ENCODE results near the gene RAB11FIP4.
A peak's percentile ranks its signal among the peaks of the same experiment; 100 is the strongest.

RAB11FIP4 gene

DNA sequence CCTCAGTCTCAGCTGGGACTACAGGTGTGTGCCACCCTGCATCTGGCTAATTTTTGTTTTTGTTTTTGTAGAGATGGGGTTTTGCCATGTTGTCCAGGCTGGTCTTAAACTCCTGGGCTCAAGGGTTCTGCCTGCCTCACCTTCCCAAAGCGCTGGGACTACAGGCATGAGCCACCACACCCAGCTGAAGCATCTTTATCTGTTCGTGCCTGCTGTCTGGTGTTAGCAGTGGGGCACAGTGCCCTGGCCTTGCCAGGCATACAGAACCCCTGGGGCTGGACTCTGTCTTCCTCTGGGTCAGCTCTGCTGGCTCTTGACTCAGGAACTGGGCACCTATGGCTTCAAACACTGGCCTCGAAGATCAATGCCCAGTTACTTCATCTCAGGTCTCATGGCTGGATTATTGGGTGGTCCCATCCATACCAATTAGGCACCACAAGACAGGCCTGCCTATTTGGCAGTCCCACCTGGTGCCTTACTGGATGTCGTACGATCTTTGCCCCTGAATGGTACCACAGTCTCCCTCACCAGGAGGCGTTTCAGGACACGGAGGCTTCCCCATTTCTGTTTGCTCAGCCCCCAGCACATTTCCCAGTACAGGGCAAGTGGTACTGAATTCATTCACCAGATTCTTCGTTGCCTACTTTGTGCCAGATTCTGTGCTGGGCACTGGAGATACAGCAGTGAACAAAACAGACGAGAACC, 99.3 kb downstream of the RAB11FIP4 start:
- Mint-ChIP-seq H3K36me3 (peaks cover 0 to 3% of the 10 kb centered on the region in 2 donors), H3K27ac (peak overlapping the region; percentile 96), H3K4me1 (peaks cover 71 to 83% of the 10 kb centered on the region in 2 donors), H3K27me3 (no peaks in the 10 kb centered on the region), H3K9me3 (no peaks in the 10 kb centered on the region), H3K4me3 (peak overlapping the region; percentile 67 to 71)
- DNase-seq (no peak), ATAC-seq (replicated peaks) (no peak)

DNA sequence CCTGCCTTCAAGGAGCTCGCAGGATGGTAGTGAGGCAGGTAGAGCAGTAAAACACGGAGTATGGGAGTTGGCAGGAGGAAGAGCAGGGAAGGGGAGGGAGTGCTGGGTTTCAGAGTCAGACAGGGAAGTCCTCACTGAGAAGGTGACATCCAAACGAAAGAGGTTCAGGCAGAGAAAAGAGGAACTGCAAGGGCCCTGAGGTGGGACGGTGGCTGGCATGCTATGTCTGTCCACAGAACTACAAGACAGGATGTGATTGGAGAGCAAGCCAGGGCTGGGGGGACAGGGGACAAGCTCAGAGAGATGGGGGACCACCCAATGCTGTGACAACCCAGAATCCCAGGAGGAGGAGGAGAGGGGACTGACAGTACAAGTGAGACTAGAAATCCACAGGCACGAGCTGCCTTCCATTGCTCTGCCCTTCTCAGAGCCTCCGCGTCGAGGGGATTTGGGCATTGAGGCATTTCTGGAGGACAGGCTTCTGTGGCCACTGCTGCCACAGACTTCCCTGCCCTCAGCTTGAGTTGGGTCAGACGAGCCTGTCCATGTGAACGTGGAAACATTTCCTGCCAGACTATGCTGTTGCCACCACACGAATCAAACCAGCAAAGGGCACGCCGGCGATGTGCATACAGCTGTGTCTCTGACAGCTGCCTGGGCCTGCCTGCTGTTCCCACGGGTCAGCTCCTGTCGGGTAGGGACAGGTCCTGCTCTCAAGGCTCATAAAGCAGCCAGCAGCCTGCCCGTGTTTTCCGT, 100.1 kb downstream of the RAB11FIP4 start:
- Mint-ChIP-seq H3K27me3 (no peaks in the 10 kb centered on the region), H3K4me1 (peaks cover 75 to 88% of the 10 kb centered on the region in 2 donors), H3K36me3 (peaks cover 0 to 3% of the 10 kb centered on the region in 2 donors), H3K9me3 (no peaks in the 10 kb centered on the region), H3K27ac (peak overlapping the region; percentile 96), H3K4me3 (peak overlapping the region; percentile 67 to 71)
- peak; percentile 76 for DNase-seq
- ATAC-seq (replicated peaks) = peak; percentile 47 to 48

DNA sequence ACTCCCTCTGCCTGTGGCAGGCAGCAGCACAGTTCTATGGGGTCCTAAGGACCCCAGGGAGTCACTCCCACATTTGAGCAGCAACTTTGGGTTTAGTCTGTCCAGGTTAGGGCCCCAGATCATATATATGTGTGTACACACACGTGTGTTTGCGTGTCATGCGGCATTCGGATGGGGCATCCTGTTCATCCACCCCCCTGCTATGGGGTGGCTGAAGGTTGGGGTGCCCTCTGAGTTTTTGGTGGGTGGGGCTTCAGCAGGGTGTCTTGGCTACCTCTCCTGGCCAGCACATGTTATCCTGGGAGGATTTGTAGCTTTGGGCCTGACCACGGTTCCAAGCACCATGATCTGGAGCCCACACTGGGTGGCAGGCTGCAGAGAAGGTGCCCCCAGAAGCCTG, 100.7 kb downstream of the RAB11FIP4 start:
- Mint-ChIP-seq H3K4me3 (peak overlapping the region; percentile 67 to 71), H3K27ac (peak overlapping the region; percentile 96), H3K36me3 (peaks cover 0 to 3% of the 10 kb centered on the region in 2 donors), H3K27me3 (no peaks in the 10 kb centered on the region), H3K9me3 (no peaks in the 10 kb centered on the region), H3K4me1 (peaks cover 73 to 88% of the 10 kb centered on the region in 2 donors)
- ATAC-seq (replicated peaks) = no peak
- no peak for DNase-seq

DNA sequence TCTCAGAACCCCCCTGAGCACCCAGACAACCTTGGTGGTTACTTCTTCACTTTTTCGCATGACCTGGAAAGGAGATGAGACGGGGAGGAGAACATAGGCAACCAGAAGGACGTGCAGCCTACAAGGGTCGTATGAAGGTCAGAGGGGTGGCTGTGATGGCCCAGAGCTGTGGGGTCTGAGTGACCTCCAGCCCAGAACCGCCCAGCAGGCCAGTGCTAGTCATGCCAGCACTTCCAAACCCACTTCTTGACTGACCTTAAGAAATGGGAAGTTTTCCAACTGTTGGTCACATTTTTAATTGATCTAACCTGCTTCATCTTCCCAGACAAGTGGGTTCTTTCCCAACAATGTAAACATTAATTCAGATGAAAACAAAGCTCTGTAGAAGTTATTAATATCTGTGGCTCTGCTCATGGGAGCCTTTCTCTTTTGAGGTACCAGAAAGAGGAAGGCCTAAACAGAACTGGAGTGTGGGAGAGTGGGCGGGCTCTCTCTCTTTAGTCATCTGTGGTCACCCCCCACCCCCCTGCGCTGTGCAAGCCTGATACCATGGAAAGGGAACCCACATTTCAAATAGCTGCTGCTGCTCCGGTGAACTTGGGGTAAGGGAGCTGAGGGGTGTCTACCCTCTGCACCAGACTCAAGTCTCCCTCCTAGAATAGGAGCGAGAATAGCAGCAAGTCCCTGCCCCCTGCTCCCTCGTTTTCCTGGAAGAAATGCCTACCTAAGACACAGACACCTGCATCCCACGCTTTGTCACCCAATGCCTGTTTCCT, 101.6 kb downstream of the RAB11FIP4 start:
- Mint-ChIP-seq H3K27ac (peak overlapping the region; percentile 96), H3K36me3 (peaks cover 0 to 8% of the 10 kb centered on the region in 2 donors), H3K27me3 (no peaks in the 10 kb centered on the region), H3K9me3 (no peaks in the 10 kb centered on the region), H3K4me3 (peak overlapping the region; percentile 67 to 71), H3K4me1 (peaks cover 78 to 92% of the 10 kb centered on the region in 2 donors)
- DNase-seq = peak; percentile 68
- ATAC-seq (replicated peaks) = peak; percentile 42 to 48

DNA sequence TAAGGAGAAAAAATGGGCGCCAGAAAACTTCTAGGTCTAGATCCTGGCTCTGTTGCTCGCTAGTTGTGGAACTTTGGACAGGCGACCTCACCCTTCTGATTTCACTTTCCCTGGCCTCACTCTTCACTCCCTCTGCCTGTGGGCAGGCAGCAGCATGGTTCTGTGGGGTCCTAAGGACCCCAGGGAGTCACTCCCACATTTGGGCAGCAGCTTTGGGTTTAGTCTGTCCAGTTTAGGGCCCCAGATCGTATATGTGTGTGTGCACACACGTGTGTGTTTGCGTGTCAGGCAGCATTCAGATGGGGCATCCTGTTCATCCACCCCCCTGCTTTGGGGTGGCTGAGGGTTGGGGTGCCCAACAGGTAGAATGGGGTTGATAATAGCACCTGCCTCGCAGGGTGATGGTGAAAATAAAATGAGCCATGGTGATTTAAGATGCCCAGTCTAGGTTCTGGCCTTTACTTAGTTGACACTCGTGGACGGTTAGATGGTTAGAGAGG, 102.2 kb downstream of the RAB11FIP4 start:
- no peaks in the 10 kb centered on the region for H3K27me3 Mint-ChIP-seq
- no peaks in the 10 kb centered on the region for H3K9me3 Mint-ChIP-seq
- H3K4me1 Mint-ChIP-seq = peaks cover 82 to 93% of the 10 kb centered on the region in 2 donors
- no peak for ATAC-seq (replicated peaks)
- peak overlapping the region; percentile 67 to 71 for H3K4me3 Mint-ChIP-seq
- peak overlapping the region; percentile 96 for H3K27ac Mint-ChIP-seq
- DNase-seq = no peak
- peaks cover 0 to 8% of the 10 kb centered on the region in 2 donors for H3K36me3 Mint-ChIP-seq

DNA sequence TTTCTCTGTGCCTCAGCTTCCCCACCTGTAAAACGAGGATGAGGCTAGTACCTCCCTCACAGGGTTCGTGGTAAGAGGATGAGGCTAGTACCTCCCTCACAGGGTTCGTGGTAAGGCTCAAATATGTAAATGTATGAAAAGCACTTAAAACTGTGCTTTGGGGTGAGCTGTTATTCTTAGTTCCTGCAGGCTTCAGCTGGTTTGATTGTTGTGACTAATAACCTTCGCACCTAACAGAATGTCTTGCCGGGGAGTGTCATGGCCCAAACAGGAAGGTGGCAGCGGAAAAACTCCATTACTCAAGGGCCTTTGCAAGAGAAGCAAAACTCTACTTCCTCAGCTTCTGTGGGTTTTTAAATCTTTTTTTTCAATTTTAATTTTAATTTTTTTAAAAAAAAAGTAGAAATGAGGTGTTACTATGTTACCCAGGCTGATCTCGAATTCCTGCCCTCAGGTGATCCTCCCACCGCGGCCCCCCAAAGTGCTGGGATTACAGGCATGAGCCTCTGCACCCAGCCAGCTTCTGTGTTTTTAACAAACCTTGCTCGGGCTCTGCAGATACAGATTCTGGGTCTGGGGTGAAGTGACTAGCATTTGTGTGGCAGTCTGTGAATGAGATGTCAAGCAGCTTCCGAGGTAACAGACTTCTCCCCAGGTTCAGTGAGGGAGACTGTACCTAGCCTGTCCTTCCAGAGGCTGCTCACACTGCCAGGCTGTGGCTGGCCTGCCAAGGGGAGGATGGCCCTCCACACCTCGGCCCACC, 103.0 kb downstream of the RAB11FIP4 start:
- peak; percentile 73 for DNase-seq

DNA sequence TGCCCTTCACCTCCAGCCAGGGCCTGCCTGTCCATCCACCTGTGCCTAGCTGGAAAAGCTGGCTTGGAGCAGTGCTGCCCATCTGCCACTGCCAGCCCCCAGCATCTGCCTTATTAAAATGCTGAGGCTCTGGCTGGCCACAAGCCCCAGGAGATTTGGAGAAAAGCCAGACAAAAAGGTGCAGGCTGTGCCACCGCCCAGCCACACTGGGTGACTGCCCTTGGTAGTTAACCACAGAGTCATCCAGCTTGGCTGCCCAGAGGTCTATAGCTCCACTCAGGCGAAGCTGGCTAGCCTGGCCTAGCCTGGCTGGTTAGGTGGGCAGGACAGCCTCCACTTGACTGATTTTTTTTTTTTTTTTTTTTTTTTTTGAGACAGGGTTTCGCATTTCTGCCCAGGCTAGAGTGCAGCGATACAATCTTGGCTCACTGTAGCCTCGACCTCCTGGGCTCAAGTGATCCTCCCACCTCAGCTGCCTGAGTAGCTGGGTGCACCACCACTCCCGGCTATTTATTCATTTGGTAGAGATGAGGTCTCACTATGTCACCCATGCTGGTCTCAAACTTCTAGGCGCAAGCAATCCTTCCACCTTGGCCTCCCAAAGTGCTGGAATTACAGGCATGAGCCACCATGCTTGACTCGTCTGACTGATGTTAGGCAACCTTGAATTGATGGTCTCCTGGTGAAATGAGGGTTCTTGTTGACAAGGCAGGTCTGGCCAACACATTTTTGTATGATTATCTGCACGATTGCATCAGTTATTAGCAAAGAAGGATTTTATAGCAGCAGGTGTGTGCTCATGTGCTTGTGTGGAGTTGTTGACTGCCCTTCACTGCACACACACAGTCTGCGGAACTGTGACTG, 103.8 kb downstream of the RAB11FIP4 start:
- H3K9me3 Mint-ChIP-seq = no peaks in the 10 kb centered on the region
- H3K4me3 Mint-ChIP-seq = peak overlapping the region; percentile 73 to 81
- H3K27ac Mint-ChIP-seq = peak overlapping the region; percentile 98
- DNase-seq (peak; percentile 70), ATAC-seq (replicated peaks) (peak; percentile 51 to 57)
- no peaks in the 10 kb centered on the region for H3K27me3 Mint-ChIP-seq
- peaks cover 3 to 8% of the 10 kb centered on the region in 2 donors for H3K36me3 Mint-ChIP-seq
- peaks cover 75 to 91% of the 10 kb centered on the region in 2 donors for H3K4me1 Mint-ChIP-seq

More for the DNA sequence above, 103.0 kb downstream of the RAB11FIP4 start:
- peak; percentile 61 to 62 for ATAC-seq (replicated peaks)
- Mint-ChIP-seq H3K27me3 (no peaks in the 10 kb centered on the region), H3K9me3 (no peaks in the 10 kb centered on the region), H3K4me1 (peaks cover 77 to 91% of the 10 kb centered on the region in 2 donors), H3K36me3 (peaks cover 1 to 9% of the 10 kb centered on the region in 2 donors), H3K27ac (peak overlapping the region; percentile 98), H3K4me3 (peak overlapping the region; percentile 73 to 81)

DNA sequence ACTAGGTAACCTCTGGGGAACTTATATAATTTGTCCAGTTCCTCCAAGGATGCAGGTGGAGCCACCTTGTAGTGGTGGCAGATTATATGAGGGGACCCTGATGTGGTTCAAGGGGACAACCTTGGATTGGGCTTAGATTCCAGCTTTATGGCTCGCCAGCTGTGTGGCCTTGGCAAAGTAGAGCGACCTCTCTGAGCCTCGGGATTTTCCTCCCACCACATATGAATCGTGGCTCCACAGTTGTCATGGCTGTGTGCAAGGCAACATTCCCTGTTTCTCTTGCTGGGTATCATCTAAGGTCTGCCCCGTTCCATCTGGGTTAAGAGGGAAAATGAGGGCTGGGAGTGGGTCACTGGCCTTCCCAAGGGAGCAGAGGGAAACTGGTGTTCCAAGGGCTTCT, 104.6 kb downstream of the RAB11FIP4 start:
- H3K9me3 Mint-ChIP-seq = no peaks in the 10 kb centered on the region
- peaks cover 3 to 8% of the 10 kb centered on the region in 2 donors for H3K36me3 Mint-ChIP-seq
- H3K4me1 Mint-ChIP-seq = peaks cover 68 to 89% of the 10 kb centered on the region in 2 donors
- no peak overlapping the region for H3K27ac Mint-ChIP-seq
- DNase-seq (no peak), ATAC-seq (replicated peaks) (no peak)
- H3K4me3 Mint-ChIP-seq = no peak overlapping the region
- H3K27me3 Mint-ChIP-seq = no peaks in the 10 kb centered on the region

DNA sequence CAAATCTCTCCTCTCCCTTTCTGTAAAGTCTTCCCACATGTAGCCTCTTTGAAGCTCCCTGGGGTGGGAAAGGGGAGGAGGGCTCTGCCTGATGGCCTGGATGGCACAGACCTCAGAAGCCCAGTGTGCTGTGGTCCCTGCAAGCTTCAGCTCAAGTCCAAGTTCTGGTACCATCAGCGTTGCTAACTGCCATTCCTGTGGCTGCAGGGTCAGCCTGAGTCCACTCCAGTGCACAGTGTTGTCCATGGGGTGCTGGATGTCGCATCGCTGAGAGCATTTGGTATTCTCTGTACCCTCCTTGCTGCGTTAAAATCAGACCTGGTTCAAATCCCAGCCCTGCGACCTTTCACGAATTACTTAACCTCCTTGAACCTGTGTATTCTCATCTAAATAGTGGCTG, 105.1 kb downstream of the RAB11FIP4 start:
- no peaks in the 10 kb centered on the region for H3K27me3 Mint-ChIP-seq
- ATAC-seq (replicated peaks) (no peak), DNase-seq (no peak)
- H3K36me3 Mint-ChIP-seq = peaks cover 3 to 8% of the 10 kb centered on the region in 2 donors
- H3K4me3 Mint-ChIP-seq = no peak overlapping the region
- peak overlapping the region; percentile 89 for H3K27ac Mint-ChIP-seq
- H3K4me1 Mint-ChIP-seq = peaks cover 63 to 84% of the 10 kb centered on the region in 2 donors
- H3K9me3 Mint-ChIP-seq = no peaks in the 10 kb centered on the region

DNA sequence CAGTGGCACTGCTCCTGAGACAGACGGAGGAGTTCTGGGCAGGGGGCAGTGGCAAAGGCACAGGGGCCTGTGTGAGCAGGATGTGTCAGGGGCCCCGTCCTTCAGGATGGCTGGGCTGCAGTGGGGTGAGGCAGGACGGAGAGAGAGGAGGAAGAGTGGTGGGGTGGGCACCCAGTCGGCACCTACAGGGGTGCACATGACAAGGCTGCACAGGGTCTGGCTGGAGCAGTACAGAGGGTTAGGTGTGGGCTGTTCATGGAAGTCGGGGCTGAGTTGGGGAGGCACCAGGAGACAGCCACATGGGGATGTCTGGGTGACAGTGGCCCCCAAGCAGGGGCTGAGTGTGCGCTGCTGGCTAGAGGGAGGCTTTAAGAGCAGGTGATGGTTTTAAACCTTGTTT, 106.0 kb downstream of the RAB11FIP4 start:
- Mint-ChIP-seq H3K4me3 (no peak overlapping the region), H3K27ac (peak overlapping the region; percentile 75), H3K36me3 (peaks cover 3 to 8% of the 10 kb centered on the region in 2 donors), H3K27me3 (no peaks in the 10 kb centered on the region), H3K4me1 (peaks cover 55 to 75% of the 10 kb centered on the region in 2 donors), H3K9me3 (no peaks in the 10 kb centered on the region)
- no peak for ATAC-seq (replicated peaks)
- no peak for DNase-seq

DNA sequence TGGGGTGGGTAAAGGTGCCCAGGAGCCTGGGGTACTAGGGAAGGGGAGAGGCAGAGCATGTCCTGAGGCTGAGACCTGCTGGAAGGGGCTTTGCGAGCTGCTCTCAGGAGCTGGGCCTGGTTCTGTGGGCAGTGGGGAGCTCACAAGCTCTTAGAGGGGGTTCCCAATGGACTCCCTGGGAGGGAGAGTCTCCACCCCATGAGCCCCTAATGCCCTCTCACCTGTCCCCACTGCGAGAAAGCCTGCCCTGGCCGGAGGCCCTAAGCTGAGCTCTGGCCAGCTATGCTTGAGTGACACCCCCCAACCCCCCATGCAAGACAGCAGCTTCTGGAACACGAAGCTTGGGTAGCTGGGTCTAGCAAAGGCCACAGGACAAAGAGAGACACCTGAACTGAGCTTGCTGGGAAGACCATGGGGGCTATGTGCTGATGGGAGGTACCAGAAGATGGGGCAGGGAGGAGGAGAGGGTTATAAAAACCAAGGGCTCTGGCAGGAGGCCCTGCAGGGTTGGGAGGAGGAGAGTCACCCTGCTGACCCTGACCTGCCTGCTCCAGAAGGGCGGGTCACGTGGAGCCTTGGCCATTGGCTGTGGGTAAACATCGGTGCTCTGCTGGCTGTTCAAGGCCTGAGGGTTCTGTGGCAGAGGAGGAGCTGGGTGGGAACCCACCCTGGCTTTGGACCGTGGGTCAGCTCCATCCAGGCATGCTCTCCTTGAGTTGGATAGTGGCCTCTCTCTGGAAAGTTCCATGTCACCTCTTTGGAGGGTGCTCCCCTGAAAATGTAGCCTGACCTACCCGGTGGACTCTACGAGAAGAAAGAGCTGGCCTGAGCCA, 106.7 kb downstream of the RAB11FIP4 start:
- no peaks in the 10 kb centered on the region for H3K27me3 Mint-ChIP-seq
- no peak for ATAC-seq (replicated peaks)
- H3K4me3 Mint-ChIP-seq = no peak overlapping the region
- peak overlapping the region; percentile 75 for H3K27ac Mint-ChIP-seq
- H3K4me1 Mint-ChIP-seq = peaks cover 48 to 70% of the 10 kb centered on the region in 2 donors
- no peaks in the 10 kb centered on the region for H3K9me3 Mint-ChIP-seq
- H3K36me3 Mint-ChIP-seq = peaks cover 3 to 8% of the 10 kb centered on the region in 2 donors
- DNase-seq = no peak
